Immature natural killer cell (primary cell): Measurements from ENCODE around the gene RBM4B. TPM values are rescaled to one million over a fixed set of nuclear protein-coding genes. Genes with fewer than 3 reads are reported as not detected.
A peak's percentile ranks its signal among the peaks of the same experiment; 100 is the strongest.

Experiments
- DNase-seq, 3 donors: peaks; one replicate each; pipeline ENCODE4 v3.0.0; 2022; ENCODE audit warnings: mixed read lengths in 1 of 3
- H3K27ac Mint-ChIP-seq, 6 donors: one replicate each; pipeline ENCODE4 v1.8.0; 2020; ENCODE audit warnings: mixed read lengths in 6 of 6, mild to moderate bottlenecking in 5 of 6, inconsistent platforms in 4 of 6, moderate library complexity in 3 of 6
- H3K27me3 Mint-ChIP-seq, 3 donors: one replicate each; pipeline ENCODE4 v1.8.0; 2020 to 2021; ENCODE audit warnings: low read depth in 3 of 3, mild to moderate bottlenecking in 3 of 3, mixed read lengths in 3 of 3, moderate library complexity in 3 of 3, inconsistent platforms in 1 of 3
- H3K36me3 Mint-ChIP-seq, 3 donors: one replicate each; pipeline ENCODE4 v1.8.0; 2020; ENCODE audit warnings: mixed read lengths in 3 of 3, inconsistent platforms in 2 of 3, mild to moderate bottlenecking in 2 of 3
- H3K4me1 Mint-ChIP-seq, 2 donors: one replicate each; pipeline ENCODE4 v1.8.0; 2020; ENCODE audit warnings: inconsistent platforms in 2 of 2, mild to moderate bottlenecking in 2 of 2, mixed read lengths in 2 of 2, moderate library complexity in 1 of 2
- H3K4me3 Mint-ChIP-seq, 5 donors: one replicate each; pipeline ENCODE4 v1.8.0; 2020; ENCODE audit warnings: mild to moderate bottlenecking in 5 of 5, mixed read lengths in 5 of 5, inconsistent platforms in 3 of 5, moderate library complexity in 3 of 5
- H3K9me3 Mint-ChIP-seq, 6 donors: one replicate each; pipeline ENCODE4 v1.8.0; 2020; ENCODE audit warnings: mild to moderate bottlenecking in 6 of 6, mixed read lengths in 6 of 6, inconsistent platforms in 4 of 6, moderate library complexity in 3 of 6
- polyA plus RNA-seq, 3 donors: library from polyadenylated mRNA; unstranded; fragments of 300-500 nt; fragmentation: Illumina TruSeq; gene quantifications; one replicate each; pipeline ENCODE4 v1.2.3, GENCODE V29; 2021

The RBM4B gene
- polyA plus RNA-seq, 3 donors from 2014 or later, result 8.6 to 24.6 (median 16.0) TPM

DNA sequence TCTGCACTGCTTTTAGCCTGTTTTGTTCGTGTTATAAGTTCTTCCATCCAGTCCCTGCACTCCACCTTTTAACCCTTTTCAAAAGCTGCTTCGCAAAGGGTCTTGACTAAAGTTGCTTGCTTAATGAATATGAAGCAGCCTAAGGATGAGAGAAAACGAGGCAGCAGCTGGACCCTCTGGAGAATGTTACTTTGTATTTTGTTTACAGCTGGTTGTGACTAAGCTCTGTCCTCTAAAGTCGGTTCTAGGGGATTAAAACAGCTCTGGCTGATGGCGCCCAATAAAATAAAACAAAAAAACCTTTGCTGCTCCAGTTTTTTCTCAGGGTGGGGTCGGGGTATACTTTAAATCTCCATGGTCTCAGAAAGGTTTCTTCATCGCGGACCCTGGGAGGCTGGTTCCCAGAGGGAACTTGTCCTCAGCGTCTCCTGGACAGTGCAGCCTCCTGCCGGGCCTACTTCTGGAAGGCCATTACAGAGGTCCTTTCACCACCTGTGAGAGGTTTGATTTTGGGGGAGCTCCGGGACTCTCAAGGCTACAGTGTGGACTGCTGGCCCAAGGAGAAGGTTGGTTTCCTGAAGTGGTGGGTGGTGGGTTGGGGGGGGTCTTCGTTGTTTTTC, 40.0 kb downstream of the RBM4B start:
- no peak for DNase-seq
- H3K27me3 Mint-ChIP-seq, result peaks cover 12 to 30% (median 23%) of the 10 kb centered on the region in 3 donors
- H3K36me3 Mint-ChIP-seq, result peaks cover 4 to 27% (median 19%) of the 10 kb centered on the region in 3 donors
- H3K4me1 Mint-ChIP-seq, result peaks cover 58 to 66% of the 10 kb centered on the region in 2 donors
- H3K4me3 Mint-ChIP-seq, result peak overlapping the region; percentile 97 to 99 (median 98)
- H3K27ac Mint-ChIP-seq, result peak overlapping the region; percentile 92 to 98 (median 96)
- H3K9me3 Mint-ChIP-seq, result no peaks in the 10 kb centered on the region

DNA sequence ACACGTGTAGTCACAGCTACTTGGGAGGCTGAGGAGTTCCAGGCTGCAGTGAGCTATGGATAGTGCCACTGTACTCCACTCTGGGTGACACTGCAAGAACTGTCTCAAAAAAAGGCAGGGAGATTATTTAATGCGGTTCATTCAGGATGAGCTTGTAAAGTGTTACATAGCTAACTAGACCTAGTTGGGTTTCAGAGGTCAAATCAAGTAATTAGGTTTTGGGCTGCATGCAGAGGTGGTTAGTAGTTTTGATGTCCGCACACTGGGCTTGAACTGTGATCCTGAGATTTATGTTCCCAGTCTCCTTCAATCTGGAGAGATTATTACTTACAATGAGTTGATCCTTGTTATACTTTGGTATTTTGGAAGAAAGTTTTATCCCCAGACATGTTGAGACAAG, 41.3 kb downstream of the RBM4B start:
- Mint-ChIP-seq H3K4me1 (peaks cover 51 to 63% of the 10 kb centered on the region in 2 donors), H3K27ac (peak overlapping the region; percentile 26 to 73 (median 58)), H3K9me3 (no peaks in the 10 kb centered on the region), H3K4me3 (peak overlapping the region in 2 of 5 donors; percentile 30 to 63), H3K27me3 (peaks cover 14 to 30% (median 25%) of the 10 kb centered on the region in 3 donors), H3K36me3 (peaks cover 4 to 18% (median 16%) of the 10 kb centered on the region in 3 donors)
- DNase-seq, result no peak

DNA sequence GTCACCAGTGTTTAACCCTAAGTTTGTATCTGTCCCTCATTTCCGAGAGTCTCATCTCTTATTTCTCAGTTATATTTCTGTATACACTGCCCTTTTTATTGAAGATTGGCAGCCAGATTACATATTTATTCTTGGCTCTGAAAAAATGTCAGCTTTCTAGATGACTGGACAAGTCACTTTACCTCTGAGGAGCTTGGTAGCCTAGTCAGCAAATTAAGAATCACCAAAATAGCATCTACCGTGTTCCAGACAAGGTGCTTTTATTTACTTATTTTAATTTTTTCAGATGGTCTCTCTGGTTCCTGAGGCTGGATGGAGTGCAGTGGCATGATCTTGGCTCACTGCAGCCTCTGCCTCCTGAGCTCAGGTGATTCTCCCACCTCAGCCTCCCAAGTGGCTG, 44.7 kb downstream of the RBM4B start:
- no peak overlapping the region for H3K27ac Mint-ChIP-seq
- no peak overlapping the region for H3K4me3 Mint-ChIP-seq
- peaks cover 39 to 59% of the 10 kb centered on the region in 2 donors for H3K4me1 Mint-ChIP-seq
- H3K9me3 Mint-ChIP-seq, result no peaks in the 10 kb centered on the region
- peaks cover 0 to 15% (median 2%) of the 10 kb centered on the region in 3 donors for H3K36me3 Mint-ChIP-seq
- no peak for DNase-seq
- peaks cover 10 to 15% (median 14%) of the 10 kb centered on the region in 3 donors for H3K27me3 Mint-ChIP-seq

DNA sequence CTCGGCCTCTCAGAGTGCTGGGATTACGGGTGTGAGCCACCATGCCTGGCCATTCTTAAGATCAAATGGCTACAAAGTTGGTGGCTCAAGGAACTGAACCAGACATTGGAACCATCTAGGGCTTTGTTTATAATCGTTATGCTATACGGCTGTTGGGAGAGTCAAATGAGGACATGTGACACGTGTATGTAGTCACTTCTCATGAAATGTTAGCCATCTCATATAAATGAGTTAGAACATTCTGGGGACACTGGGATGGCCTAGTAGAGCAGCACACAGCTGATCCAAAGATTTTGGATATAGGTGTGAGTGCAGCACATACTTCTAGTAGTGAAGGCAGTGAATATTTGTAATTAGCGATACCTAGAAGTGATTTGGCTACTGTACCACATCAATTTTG, 45.8 kb downstream of the RBM4B start:
- Mint-ChIP-seq H3K36me3 (peaks cover 0 to 23% (median 4%) of the 10 kb centered on the region in 3 donors), H3K4me1 (peaks cover 38 to 59% of the 10 kb centered on the region in 2 donors), H3K9me3 (no peaks in the 10 kb centered on the region), H3K4me3 (no peak overlapping the region), H3K27me3 (peaks cover 6 to 14% (median 10%) of the 10 kb centered on the region in 3 donors), H3K27ac (peak overlapping the region in 4 of 6 donors; percentile 6 to 53 (median 21))
- no peak for DNase-seq

DNA sequence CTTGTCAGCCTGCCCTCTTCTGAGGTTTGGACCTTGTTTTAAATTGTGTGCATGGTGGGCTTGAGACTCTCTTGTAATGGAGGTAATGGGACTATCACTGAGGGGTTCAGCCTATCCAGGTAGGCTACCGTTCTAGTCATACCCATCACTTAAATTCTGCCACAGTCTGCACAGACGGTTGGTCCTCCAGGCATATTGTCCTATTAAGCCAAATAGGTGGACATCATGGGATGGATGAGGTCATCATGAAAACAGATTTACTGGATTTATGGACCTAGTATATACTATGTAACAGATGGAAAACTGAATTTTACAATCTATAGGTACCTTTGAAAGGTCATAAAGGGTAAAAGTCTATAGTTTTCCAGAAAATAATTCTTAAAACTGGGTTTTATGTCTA, 48.3 kb downstream of the RBM4B start:
- Mint-ChIP-seq H3K36me3 (peaks cover 4 to 33% (median 4%) of the 10 kb centered on the region in 3 donors), H3K4me3 (no peak overlapping the region), H3K4me1 (peaks cover 37 to 45% of the 10 kb centered on the region in 2 donors), H3K9me3 (no peaks in the 10 kb centered on the region), H3K27me3 (peaks cover 7 to 15% (median 12%) of the 10 kb centered on the region in 3 donors), H3K27ac (peak overlapping the region in 1 of 6 donors; percentile 37)
- DNase-seq, result no peak

DNA sequence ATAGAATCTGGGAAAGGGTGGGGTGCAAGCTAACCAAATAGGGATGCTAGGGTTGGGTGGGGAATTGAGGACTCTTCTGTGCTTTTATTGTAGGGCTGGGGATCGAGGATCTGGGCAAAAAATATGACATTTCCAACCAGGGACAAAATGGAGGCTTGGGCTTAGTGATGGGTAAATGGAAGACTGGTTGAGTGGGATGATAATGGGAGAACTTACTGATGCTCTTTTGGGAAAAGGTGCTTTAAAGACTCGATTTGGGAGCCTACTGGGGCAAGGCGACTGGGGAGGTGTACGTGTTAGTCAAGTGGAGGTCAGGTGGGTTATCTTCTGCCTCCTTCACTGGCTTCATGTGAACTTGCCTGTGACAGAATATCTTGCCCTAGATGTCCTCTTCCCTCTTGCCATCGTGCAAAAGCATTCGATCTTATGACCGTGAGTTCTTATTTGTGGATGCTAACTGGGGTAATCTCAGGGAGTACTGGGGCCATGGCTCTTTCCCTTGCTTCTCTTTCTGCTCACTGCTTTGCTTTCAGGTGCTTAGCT, 49.6 kb downstream of the RBM4B start:
- DNase-seq, result no peak
- peaks cover 7 to 23% (median 12%) of the 10 kb centered on the region in 3 donors for H3K27me3 Mint-ChIP-seq
- H3K27ac Mint-ChIP-seq, result peak overlapping the region; percentile 11 to 46 (median 30)
- H3K4me1 Mint-ChIP-seq, result peaks cover 46 to 54% of the 10 kb centered on the region in 2 donors
- H3K9me3 Mint-ChIP-seq, result no peaks in the 10 kb centered on the region
- H3K36me3 Mint-ChIP-seq, result peaks cover 4 to 39% (median 7%) of the 10 kb centered on the region in 3 donors
- H3K4me3 Mint-ChIP-seq, result no peak overlapping the region

DNA sequence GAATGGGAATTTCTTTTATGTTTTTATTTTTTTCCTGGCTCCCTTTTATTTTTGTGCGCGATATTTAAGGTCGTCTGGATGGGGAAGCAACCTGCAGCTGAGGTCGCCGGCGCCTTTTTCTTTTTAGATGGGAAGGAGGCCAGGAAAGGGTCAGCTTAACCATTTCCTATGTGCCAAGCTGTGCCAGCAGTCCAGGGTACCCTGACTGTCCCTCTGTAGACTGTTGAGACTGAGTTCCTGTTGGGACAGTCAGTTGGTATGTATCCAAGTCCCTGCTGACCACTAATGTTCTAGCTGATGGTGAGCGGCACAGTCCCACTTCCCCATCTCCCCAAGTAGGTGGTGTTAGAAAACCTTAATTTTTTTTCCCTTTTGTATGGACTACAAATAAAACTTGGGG, 50.8 kb downstream of the RBM4B start:
- H3K4me3 Mint-ChIP-seq, result no peak overlapping the region
- H3K4me1 Mint-ChIP-seq, result peaks cover 54 to 61% of the 10 kb centered on the region in 2 donors
- H3K27me3 Mint-ChIP-seq, result peaks cover 7 to 23% (median 10%) of the 10 kb centered on the region in 3 donors
- H3K9me3 Mint-ChIP-seq, result no peaks in the 10 kb centered on the region
- H3K36me3 Mint-ChIP-seq, result peaks cover 4 to 39% (median 7%) of the 10 kb centered on the region in 3 donors
- H3K27ac Mint-ChIP-seq, result no peak overlapping the region
- no peak for DNase-seq

DNA sequence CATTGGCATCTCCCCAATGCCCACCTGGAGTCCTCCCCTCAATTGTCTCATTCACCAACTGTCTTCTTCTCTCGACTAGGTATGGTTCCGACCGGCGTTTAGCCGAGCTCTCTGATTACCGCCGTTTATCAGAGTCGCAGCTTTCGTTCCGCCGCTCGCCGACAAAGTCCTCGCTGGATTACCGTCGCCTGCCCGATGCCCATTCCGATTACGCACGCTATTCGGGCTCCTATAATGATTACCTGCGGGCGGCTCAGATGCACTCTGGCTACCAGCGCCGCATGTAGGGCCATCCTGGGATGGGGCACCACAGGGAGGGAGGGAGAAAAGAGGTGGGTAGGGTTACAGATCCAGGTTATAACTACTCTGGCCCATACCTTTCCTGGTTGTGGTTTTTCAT, 51.3 kb downstream of the RBM4B start:
- Mint-ChIP-seq H3K36me3 (peaks cover 4 to 39% (median 7%) of the 10 kb centered on the region in 3 donors), H3K27me3 (peaks cover 7 to 24% (median 10%) of the 10 kb centered on the region in 3 donors), H3K27ac (peak overlapping the region in 1 of 6 donors; percentile 71), H3K4me1 (peaks cover 58 to 63% of the 10 kb centered on the region in 2 donors), H3K9me3 (no peaks in the 10 kb centered on the region), H3K4me3 (no peak overlapping the region)
- DNase-seq, result no peak

DNA sequence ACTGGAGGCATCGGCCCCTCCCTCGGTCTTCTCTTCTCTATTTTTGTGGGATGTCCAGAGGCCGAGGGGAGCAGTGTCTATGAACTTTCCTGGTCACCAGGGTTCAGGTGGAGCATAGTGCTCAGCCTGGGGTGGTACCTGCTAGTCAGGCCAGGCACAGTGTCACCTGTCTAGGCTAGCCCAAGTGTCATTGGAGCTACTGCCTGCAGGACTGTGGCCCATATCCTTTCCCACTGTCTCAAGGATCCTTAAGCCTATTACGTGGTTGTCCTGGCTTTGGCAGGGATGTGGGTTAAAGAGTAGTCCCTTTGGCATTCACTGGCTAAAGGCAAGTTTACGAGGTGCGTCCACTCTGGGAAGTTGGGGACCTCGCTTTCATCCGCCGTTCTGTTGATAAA, 51.9 kb downstream of the RBM4B start:
- peaks cover 4 to 39% (median 7%) of the 10 kb centered on the region in 3 donors for H3K36me3 Mint-ChIP-seq
- peaks cover 64 to 69% of the 10 kb centered on the region in 2 donors for H3K4me1 Mint-ChIP-seq
- no peaks in the 10 kb centered on the region for H3K9me3 Mint-ChIP-seq
- H3K27ac Mint-ChIP-seq, result no peak overlapping the region
- peaks cover 7 to 24% (median 10%) of the 10 kb centered on the region in 3 donors for H3K27me3 Mint-ChIP-seq
- H3K4me3 Mint-ChIP-seq, result no peak overlapping the region
- DNase-seq, result no peak

DNA sequence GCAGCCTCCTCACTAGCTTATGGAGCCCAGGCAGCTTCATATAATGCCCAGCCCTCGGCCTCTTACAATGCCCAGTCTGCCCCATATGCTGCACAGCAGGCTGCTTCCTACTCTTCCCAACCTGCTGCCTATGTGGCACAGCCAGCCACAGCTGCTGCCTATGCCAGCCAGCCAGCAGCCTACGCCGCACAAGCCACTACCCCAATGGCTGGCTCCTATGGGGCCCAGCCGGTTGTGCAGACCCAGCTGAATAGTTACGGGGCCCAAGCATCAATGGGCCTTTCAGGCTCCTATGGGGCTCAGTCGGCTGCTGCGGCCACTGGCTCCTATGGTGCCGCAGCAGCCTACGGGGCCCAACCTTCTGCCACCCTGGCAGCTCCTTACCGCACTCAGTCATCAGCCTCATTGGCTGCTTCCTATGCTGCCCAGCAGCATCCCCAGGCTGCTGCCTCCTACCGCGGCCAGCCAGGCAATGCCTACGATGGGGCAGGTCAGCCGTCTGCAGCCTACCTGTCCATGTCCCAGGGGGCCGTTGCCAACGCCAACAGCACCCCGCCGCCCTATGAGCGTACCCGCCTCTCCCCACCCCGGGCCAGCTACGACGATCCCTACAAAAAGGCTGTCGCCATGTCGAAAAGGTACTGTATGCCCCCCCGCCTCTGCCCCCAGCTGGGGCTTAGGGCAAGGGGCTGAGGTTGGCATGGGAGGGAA, 52.5 kb downstream of the RBM4B start:
- Mint-ChIP-seq H3K9me3 (no peaks in the 10 kb centered on the region), H3K4me3 (no peak overlapping the region), H3K4me1 (peaks cover 68 to 72% of the 10 kb centered on the region in 2 donors), H3K27ac (no peak overlapping the region), H3K27me3 (peaks cover 7 to 24% (median 10%) of the 10 kb centered on the region in 3 donors), H3K36me3 (peaks cover 4 to 38% (median 7%) of the 10 kb centered on the region in 3 donors)
- DNase-seq, result no peak

DNA sequence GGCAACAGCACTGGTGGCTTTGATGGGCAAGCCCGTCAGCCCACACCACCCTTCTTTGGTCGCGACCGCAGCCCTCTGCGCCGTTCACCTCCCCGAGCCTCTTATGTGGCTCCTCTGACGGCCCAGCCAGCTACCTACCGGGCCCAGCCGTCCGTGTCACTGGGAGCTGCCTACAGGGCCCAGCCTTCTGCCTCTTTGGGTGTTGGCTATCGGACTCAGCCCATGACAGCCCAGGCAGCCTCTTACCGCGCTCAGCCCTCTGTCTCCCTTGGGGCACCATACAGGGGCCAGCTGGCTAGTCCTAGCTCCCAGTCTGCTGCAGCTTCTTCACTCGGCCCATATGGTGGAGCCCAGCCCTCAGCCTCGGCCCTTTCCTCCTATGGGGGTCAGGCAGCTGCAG, 53.2 kb downstream of the RBM4B start:
- peaks cover 72% of the 10 kb centered on the region in 2 donors for H3K4me1 Mint-ChIP-seq
- H3K27ac Mint-ChIP-seq, result no peak overlapping the region
- no peak overlapping the region for H3K4me3 Mint-ChIP-seq

DNA sequence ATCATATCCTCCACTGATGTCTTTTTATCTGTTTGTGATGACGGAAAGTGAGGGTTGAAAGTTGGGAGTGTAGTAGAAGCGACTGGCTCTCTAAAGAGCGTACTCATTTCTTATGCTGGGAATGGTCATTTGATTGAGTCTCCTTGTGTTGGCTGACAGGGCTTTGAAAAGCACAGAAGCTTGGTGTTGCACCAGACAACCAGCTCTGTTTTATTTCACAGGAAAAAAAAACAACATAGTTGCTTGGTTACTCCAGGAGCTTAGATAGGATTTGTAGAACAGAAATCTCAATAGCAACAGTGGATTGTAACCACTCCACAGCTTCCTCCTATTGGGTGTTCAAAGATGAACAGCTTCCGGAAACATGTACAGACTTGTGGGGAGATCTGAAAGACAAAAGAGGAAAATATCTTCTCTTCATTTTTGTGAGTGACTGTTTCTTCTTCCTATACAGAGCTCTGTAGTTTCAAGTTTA, 58.6 kb downstream of the RBM4B start:
- H3K4me3 Mint-ChIP-seq, result peak overlapping the region; percentile 97 to 99 (median 98)
- peaks cover 79 to 88% of the 10 kb centered on the region in 2 donors for H3K4me1 Mint-ChIP-seq
- peak overlapping the region; percentile 96 to 99 (median 98) for H3K27ac Mint-ChIP-seq
- peak; percentile 49 to 66 (median 60) for DNase-seq
- peaks cover 14 to 37% (median 23%) of the 10 kb centered on the region in 3 donors for H3K27me3 Mint-ChIP-seq
- H3K9me3 Mint-ChIP-seq, result no peaks in the 10 kb centered on the region
- H3K36me3 Mint-ChIP-seq, result peaks cover 0 to 10% (median 3%) of the 10 kb centered on the region in 3 donors

More for the DNA sequence above, 53.2 kb downstream of the RBM4B start:
- no peak for DNase-seq
- peaks cover 4 to 34% (median 7%) of the 10 kb centered on the region in 3 donors for H3K36me3 Mint-ChIP-seq
- H3K9me3 Mint-ChIP-seq, result no peaks in the 10 kb centered on the region
- H3K27me3 Mint-ChIP-seq, result peaks cover 7 to 24% (median 7%) of the 10 kb centered on the region in 3 donors

DNA sequence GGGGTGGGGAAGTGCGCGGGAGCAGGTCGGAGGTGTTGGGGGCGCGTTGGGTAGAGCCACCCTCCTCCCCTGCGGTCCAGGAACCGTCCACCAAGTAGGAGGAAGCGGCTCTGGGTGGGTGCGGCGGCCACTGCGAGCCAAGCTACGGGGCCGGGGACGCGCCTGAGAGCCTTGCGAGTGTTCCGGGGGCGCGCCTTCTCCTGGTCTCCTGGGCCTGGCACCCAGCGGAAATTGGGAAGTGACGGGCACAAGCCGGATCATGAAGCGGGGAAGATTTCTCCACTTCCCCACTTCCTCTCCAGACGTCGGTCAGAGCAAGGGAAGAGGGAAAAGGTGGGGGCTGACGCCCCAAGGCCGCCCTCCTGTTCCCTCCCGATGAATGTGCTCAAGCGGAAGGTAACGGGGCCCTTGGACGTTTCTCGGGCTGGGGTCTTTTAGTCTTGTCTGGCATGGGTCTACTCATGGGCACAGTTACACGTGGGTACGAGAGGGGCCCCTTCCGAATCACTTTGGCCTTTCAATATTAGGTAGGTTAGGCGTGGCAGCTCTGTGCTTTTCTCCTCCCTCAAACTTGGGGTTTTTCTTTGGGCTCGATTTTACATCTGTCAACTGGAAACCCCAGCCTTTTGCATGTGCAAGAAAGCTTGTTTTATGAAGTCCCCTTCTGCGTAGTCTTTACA, 60.4 kb downstream of the RBM4B start:
- Mint-ChIP-seq H3K4me1 (peaks cover 61 to 69% of the 10 kb centered on the region in 2 donors), H3K27me3 (peaks cover 14 to 30% (median 23%) of the 10 kb centered on the region in 3 donors), H3K36me3 (peaks cover 0 to 4% (median 0%) of the 10 kb centered on the region in 3 donors), H3K4me3 (peak overlapping the region; percentile 97 to 99 (median 98)), H3K27ac (peak overlapping the region; percentile 96 to 99 (median 98)), H3K9me3 (no peaks in the 10 kb centered on the region)
- DNase-seq, result no peak
